Omental fat pad (tissue), 4 donors: ENCODE measurements around the gene DYNLT3. TPM values are rescaled to one million over a fixed set of nuclear protein-coding genes. Genes with fewer than 3 reads are reported as not detected.

Experiments
- ATAC-seq: fragments of 150-250 bp; one replicate; pipeline ENCODE4 v1.9.1; 2016; ENCODE audit warnings: mild to moderate bottlenecking, moderate library complexity; ENCODE audit not compliant: low FRiP score
- DNase-seq: peaks from one replicate; pipeline ENCODE4 v3.0.0-alpha.2; 2019; ENCODE audit warnings: low spot score
- CTCF ChIP-seq, 3 donors: fragments of 450-650 bp; IDR thresholded peaks; one replicate each; pipeline ENCODE4 v1.5.1; 2016 to 2017; ENCODE audit warnings: antibody characterized with exemption in 3 of 3, mild to moderate bottlenecking in 3 of 3, moderate library complexity in 2 of 3
- total RNA-seq, 4 donors: library from RNA; depleted of rRNA; stranded (reverse); fragments of >200 nt; gene quantifications; one replicate each; pipeline ENCODE4 v1.1.0, GENCODE V29; 2016

Gene DYNLT3
- total RNA-seq, 4 donors from 2014 or later: 22.3 to 32.1 (median 27.0) TPM

- TF ChIP-seq CTCF (IDR thresholded peaks at IDR 0.05): no peak
- no peak for ATAC-seq
- DNase-seq: no peak
Measured at GRCh38 chrX:37846558-37846933, 825 bp downstream of the DYNLT3 start.

- TF ChIP-seq CTCF (IDR thresholded peaks at IDR 0.05): no peak
- DNase-seq (no peak), ATAC-seq (no peak)
Measured at GRCh38 chrX:37846141-37846540, 1.2 kb downstream of the DYNLT3 start.

- DNase-seq (no peak), ATAC-seq (no peak)
- TF ChIP-seq CTCF (IDR thresholded peaks at IDR 0.05): no peak
Measured at GRCh38 chrX:37844622-37845021, 2.7 kb downstream of the DYNLT3 start.

GRCh38 chrX:37840931-37841330, 6.4 kb downstream of the DYNLT3 start:
- no peak for TF ChIP-seq CTCF (IDR thresholded peaks at IDR 0.05)
- DNase-seq (no peak), ATAC-seq (no peak)

GRCh38 chrX:37834937-37835336, 12.4 kb downstream of the DYNLT3 start:
- DNase-seq: no peak
- no peak for TF ChIP-seq CTCF (IDR thresholded peaks at IDR 0.05)
- ATAC-seq: no peak

- DNase-seq (no peak), ATAC-seq (no peak)
- no peak for TF ChIP-seq CTCF (IDR thresholded peaks at IDR 0.05)
Measured at GRCh38 chrX:37830371-37830770, 17.0 kb downstream of the DYNLT3 start.

- ATAC-seq (no peak), DNase-seq (no peak)
- no peak for TF ChIP-seq CTCF (IDR thresholded peaks at IDR 0.05)
Measured at GRCh38 chrX:37829721-37830120, 17.6 kb downstream of the DYNLT3 start.
